Hematopoietic multipotent progenitor cell treated with erythropoietin and hydrocortisone succinate and interleukin-3 and kit ligand, for 17 days (in vitro differentiated cells): ENCODE measurements around the gene PIP.
"Not testable (repeated sequence)": the region's sequence is repeated elsewhere in the genome, so short reads cannot be mapped to it uniquely, and the experiment has no call there.

ENCODE experiments used
- DNase-seq: peaks from one replicate; pipeline ENCODE4 v3.0.0-alpha.2; 2015; ENCODE audit warnings: low spot score

The PIP gene

GRCh38 chr7:143131781-143132180 is at the start of gene PIP:
Gene PIP (plus strand): TSS chr7:143132077. CDS start chr7:143132117, 40 bp downstream.
- no peak for DNase-seq

- no peak for DNase-seq
Measured at GRCh38 chr7:143085109-143085508, 46.8 kb upstream of the PIP start.

GRCh38 chr7:143085610-143086009 is 46.3 kb upstream of the PIP start:
- DNase-seq: not testable (repeated sequence)

- DNase-seq: not testable (repeated sequence)
Measured at GRCh38 chr7:143088549-143089231, 43.2 kb upstream of the PIP start.

GRCh38 chr7:143096146-143096545 is 35.7 kb upstream of the PIP start:
- no peak for DNase-seq

- not testable (repeated sequence) for DNase-seq
Measured at GRCh38 chr7:143099579-143099978, 32.3 kb upstream of the PIP start.

GRCh38 chr7:143104759-143105158 is 27.1 kb upstream of the PIP start:
- DNase-seq: no peak

- not testable (repeated sequence) for DNase-seq
Measured at GRCh38 chr7:143108019-143108418, 23.9 kb upstream of the PIP start.

GRCh38 chr7:143117395-143117794 is 14.5 kb upstream of the PIP start:
- DNase-seq: no peak

GRCh38 chr7:143120691-143121405 is 11.0 kb upstream of the PIP start:
- DNase-seq: no peak

- DNase-seq: not testable (repeated sequence)
Measured at GRCh38 chr7:143123326-143123725, 8.6 kb upstream of the PIP start.

- no peak for DNase-seq
Measured at GRCh38 chr7:143126146-143126545, 5.7 kb upstream of the PIP start.

GRCh38 chr7:143129051-143129450 is 2.8 kb upstream of the PIP start:
- DNase-seq: no peak

GRCh38 chr7:143129477-143129876 is 2.4 kb upstream of the PIP start:
- DNase-seq: no peak

- DNase-seq: no peak
Measured at GRCh38 chr7:143130541-143130940, 1.3 kb upstream of the PIP start.

GRCh38 chr7:143147070-143147469 is 15.2 kb downstream of the PIP start:
- DNase-seq: no peak

GRCh38 chr7:143148050-143148449 is 16.2 kb downstream of the PIP start:
- DNase-seq: no peak

GRCh38 chr7:143148651-143149050 is 16.8 kb downstream of the PIP start:
- no peak for DNase-seq

GRCh38 chr7:143150696-143151095 is 18.8 kb downstream of the PIP start:
- DNase-seq: not testable (repeated sequence)

GRCh38 chr7:143158617-143159016 is 26.7 kb downstream of the PIP start:
- DNase-seq: not testable (repeated sequence)

GRCh38 chr7:143171697-143172096 is 39.8 kb downstream of the PIP start:
- no peak for DNase-seq

GRCh38 chr7:143172354-143172753 is 40.5 kb downstream of the PIP start:
- DNase-seq: no peak

- no peak for DNase-seq
Measured at GRCh38 chr7:143176128-143176527, 44.3 kb downstream of the PIP start.
